ENCODE results near the gene SLC22A12.

DNA sequence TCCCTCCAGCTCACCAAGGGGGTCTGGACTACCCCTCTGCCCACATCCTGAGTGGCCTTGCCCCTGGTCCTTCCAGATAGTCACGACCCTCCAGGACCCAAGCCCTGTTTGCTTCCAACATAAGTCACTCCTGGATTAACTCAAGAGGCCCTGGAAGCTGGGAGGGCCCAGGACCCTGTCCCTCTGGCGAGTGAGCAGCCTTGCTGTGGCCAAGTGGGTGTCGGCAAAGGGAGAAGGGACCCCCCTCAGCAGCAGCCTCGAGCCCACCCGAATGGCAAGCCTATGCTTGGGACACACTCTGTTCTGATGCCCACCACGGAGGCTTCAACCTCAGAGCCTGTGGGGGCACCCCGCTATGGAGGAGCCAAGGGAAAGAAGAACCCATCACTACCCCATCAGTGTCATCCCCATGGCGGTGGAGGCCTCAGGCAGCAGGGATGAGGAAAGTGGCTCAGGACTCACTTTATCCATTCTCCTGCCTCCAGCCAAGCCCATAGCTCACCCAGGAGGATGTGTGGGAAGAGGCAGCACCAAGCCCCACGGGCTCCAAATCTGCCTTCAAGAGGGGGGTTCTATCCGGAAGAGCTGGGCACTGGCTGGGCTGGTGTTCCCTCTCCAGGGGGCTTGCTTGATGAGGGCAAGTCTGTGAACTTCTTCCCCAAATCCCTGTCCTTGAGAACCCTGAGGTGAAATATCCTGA is 12.5 kb downstream of the SLC22A12 start:
- TF ChIP-seq CTCF (IDR thresholded peaks at IDR 0.05), result no peak
- TF ChIP-seq EP300 (IDR thresholded peaks at IDR 0.05; ENCODE audit: borderline replicate concordance in 1 of 2, low read depth in 1 of 2, low read length in 1 of 2), result no peak
- TF ChIP-seq CHD2 (IDR thresholded peaks at IDR 0.05; ENCODE audit: low read length, partially characterized antibody), result no peak
- TF ChIP-seq, protein P1, sequence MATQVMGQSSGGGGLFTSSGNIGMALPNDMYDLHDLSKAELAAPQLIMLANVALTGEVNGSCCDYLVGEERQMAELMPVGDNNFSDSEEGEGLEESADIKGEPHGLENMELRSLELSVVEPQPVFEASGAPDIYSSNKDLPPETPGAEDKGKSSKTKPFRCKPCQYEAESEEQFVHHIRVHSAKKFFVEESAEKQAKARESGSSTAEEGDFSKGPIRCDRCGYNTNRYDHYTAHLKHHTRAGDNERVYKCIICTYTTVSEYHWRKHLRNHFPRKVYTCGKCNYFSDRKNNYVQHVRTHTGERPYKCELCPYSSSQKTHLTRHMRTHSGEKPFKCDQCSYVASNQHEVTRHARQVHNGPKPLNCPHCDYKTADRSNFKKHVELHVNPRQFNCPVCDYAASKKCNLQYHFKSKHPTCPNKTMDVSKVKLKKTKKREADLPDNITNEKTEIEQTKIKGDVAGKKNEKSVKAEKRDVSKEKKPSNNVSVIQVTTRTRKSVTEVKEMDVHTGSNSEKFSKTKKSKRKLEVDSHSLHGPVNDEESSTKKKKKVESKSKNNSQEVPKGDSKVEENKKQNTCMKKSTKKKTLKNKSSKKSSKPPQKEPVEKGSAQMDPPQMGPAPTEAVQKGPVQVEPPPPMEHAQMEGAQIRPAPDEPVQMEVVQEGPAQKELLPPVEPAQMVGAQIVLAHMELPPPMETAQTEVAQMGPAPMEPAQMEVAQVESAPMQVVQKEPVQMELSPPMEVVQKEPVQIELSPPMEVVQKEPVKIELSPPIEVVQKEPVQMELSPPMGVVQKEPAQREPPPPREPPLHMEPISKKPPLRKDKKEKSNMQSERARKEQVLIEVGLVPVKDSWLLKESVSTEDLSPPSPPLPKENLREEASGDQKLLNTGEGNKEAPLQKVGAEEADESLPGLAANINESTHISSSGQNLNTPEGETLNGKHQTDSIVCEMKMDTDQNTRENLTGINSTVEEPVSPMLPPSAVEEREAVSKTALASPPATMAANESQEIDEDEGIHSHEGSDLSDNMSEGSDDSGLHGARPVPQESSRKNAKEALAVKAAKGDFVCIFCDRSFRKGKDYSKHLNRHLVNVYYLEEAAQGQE (IDR thresholded peaks at IDR 0.05; ENCODE audit: low read depth, low read length), result no peak
- TF ChIP-seq, protein P2, sequence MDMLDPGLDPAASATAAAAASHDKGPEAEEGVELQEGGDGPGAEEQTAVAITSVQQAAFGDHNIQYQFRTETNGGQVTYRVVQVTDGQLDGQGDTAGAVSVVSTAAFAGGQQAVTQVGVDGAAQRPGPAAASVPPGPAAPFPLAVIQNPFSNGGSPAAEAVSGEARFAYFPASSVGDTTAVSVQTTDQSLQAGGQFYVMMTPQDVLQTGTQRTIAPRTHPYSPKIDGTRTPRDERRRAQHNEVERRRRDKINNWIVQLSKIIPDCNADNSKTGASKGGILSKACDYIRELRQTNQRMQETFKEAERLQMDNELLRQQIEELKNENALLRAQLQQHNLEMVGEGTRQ (IDR thresholded peaks at IDR 0.05; ENCODE audit: borderline replicate concordance, low read depth, low read length), result no peak
- TF ChIP-seq MAX (IDR thresholded peaks at IDR 0.05; ENCODE audit: low read depth), result no peak
- TF ChIP-seq USF1 (IDR thresholded peaks at IDR 0.05; ENCODE audit: borderline replicate concordance, low read depth), result no peak
- TF ChIP-seq RAD21 (IDR thresholded peaks at IDR 0.05; ENCODE audit: low read length), result no peak
- TF ChIP-seq NFIC (IDR thresholded peaks at IDR 0.05; ENCODE audit: borderline replicate concordance), result no peak
- TF ChIP-seq SMC3 (IDR thresholded peaks at IDR 0.05; ENCODE audit: low read depth, low read length), result no peak
- no peak for TF ChIP-seq FOXM1 (IDR thresholded peaks at IDR 0.05; ENCODE audit: low read depth)
- TF ChIP-seq JUND (IDR thresholded peaks at IDR 0.05), result no peak
- no peak for TF ChIP-seq RFX5 (IDR thresholded peaks at IDR 0.05; ENCODE audit: low read length)
- TF ChIP-seq TEAD4 (IDR thresholded peaks at IDR 0.05; ENCODE audit: borderline replicate concordance, insufficient read depth), result no peak
